ENCODE measurements around the gene AOPEP. TPM values are rescaled to one million over a fixed set of nuclear protein-coding genes. Genes with fewer than 3 reads are reported as not detected.

AOPEP gene
- total RNA-seq, 4 donors from 2014 or later = 305 to 458 (median 419) TPM

- 74% methylated on average over 4 of the region's 4 CpGs for whole genome bisulfite sequencing
- H3K4me3 ChIP-seq = peak overlapping the region in 3 of 4 donors; percentile 35 to 45 (median 36)
- intact Hi-C loops (cut with DNase I) = no loop called here
- no peaks in the 10 kb centered on the region for H3K9me3 ChIP-seq
- H3K36me3 ChIP-seq = no peaks in the 10 kb centered on the region
- H3K4me1 ChIP-seq = peaks cover 20 to 46% (median 28%) of the 10 kb centered on the region in 4 donors
- no peak for DNase-seq (ENCODE audit: extremely low spot score)
- peak overlapping the region; percentile 77 to 88 (median 81) for H3K27ac ChIP-seq (replicated peaks in 1 of 4)
- TF ChIP-seq CTCF (IDR thresholded peaks at IDR 0.05) (no peak), EP300 (IDR thresholded peaks at IDR 0.05) (no peak), POLR2A (IDR thresholded peaks at IDR 0.05; ENCODE audit: low read depth) (no peak), POLR2AphosphoS5 (IDR thresholded peaks at IDR 0.05) (no peak)
- H3K27me3 ChIP-seq = no peaks in the 10 kb centered on the region
These were observed 174.5 kb downstream of the AOPEP start for GRCh38 chr9:94901019-94901363.

- 78% methylated on average over 2 of the region's 2 CpGs for WGBS
- Histone ChIP-seq H3K4me1 (peaks cover 35 to 70% (median 53%) of the 10 kb centered on the region in 4 donors), H3K4me3 (no peak overlapping the region), H3K27me3 (no peaks in the 10 kb centered on the region), H3K9me3 (no peaks in the 10 kb centered on the region), H3K36me3 (no peaks in the 10 kb centered on the region), H3K27ac (replicated peaks in 1 of 4) (no peak overlapping the region)
- intact Hi-C loops (cut with DNase I) = no loop called here
- TF ChIP-seq POLR2AphosphoS5 (IDR thresholded peaks at IDR 0.05) (no peak), POLR2A (IDR thresholded peaks at IDR 0.05; ENCODE audit: low read depth) (no peak), CTCF (IDR thresholded peaks at IDR 0.05) (no peak), EP300 (IDR thresholded peaks at IDR 0.05) (no peak)
- no peak for DNase-seq (ENCODE audit: extremely low spot score)
These were observed 177.5 kb downstream of the AOPEP start for GRCh38 chr9:94903961-94904421.

- H3K4me1 ChIP-seq = peaks cover 35 to 72% (median 54%) of the 10 kb centered on the region in 4 donors
- no peak for DNase-seq (ENCODE audit: extremely low spot score)
- H3K27ac ChIP-seq (replicated peaks in 1 of 4) = no peak overlapping the region
- no peaks in the 10 kb centered on the region for H3K36me3 ChIP-seq
- intact Hi-C loops (cut with DNase I) = no loop called here
- no peak overlapping the region for H3K4me3 ChIP-seq
- TF ChIP-seq POLR2AphosphoS5 (IDR thresholded peaks at IDR 0.05) (no peak), EP300 (IDR thresholded peaks at IDR 0.05) (no peak), CTCF (IDR thresholded peaks at IDR 0.05) (no peak), POLR2A (IDR thresholded peaks at IDR 0.05; ENCODE audit: low read depth) (no peak)
- WGBS = 92% methylated on average over 3 of the region's 3 CpGs
- H3K27me3 ChIP-seq = no peaks in the 10 kb centered on the region
- H3K9me3 ChIP-seq = no peaks in the 10 kb centered on the region
These were observed 178.3 kb downstream of the AOPEP start for GRCh38 chr9:94904806-94905205.

GRCh38 chr9:94905606-94906005, 179.1 kb downstream of the AOPEP start:
- no peaks in the 10 kb centered on the region for H3K36me3 ChIP-seq
- no peak overlapping the region for H3K4me3 ChIP-seq
- H3K27ac ChIP-seq (replicated peaks in 1 of 4) = no peak overlapping the region
- H3K9me3 ChIP-seq = no peaks in the 10 kb centered on the region
- WGBS = 83% methylated on average over 2 of the region's 2 CpGs
- H3K4me1 ChIP-seq = peaks cover 27 to 64% (median 48%) of the 10 kb centered on the region in 4 donors
- H3K27me3 ChIP-seq = no peaks in the 10 kb centered on the region
- no peak for DNase-seq (ENCODE audit: extremely low spot score)
- TF ChIP-seq EP300 (IDR thresholded peaks at IDR 0.05) (no peak), POLR2A (IDR thresholded peaks at IDR 0.05; ENCODE audit: low read depth) (no peak)
- intact Hi-C loops (cut with DNase I) = no loop called here

- H3K9me3 ChIP-seq = no peaks in the 10 kb centered on the region
- no peaks in the 10 kb centered on the region for H3K36me3 ChIP-seq
- TF ChIP-seq POLR2AphosphoS5 (IDR thresholded peaks at IDR 0.05) = no peak
- no peak for TF ChIP-seq CTCF (IDR thresholded peaks at IDR 0.05)
- TF ChIP-seq EP300 (IDR thresholded peaks at IDR 0.05) = no peak
- no peak for TF ChIP-seq POLR2A (IDR thresholded peaks at IDR 0.05; ENCODE audit: low read depth)
- no peak for DNase-seq (ENCODE audit: extremely low spot score)
- peaks cover 21 to 58% (median 43%) of the 10 kb centered on the region in 4 donors for H3K4me1 ChIP-seq
- H3K4me3 ChIP-seq = no peak overlapping the region
- WGBS = 98% methylated on average over 6 of the region's 6 CpGs
- no peaks in the 10 kb centered on the region for H3K27me3 ChIP-seq
- no peak overlapping the region for H3K27ac ChIP-seq (replicated peaks in 1 of 4)
- intact Hi-C loops (cut with DNase I) = no loop called here
These were observed 179.7 kb downstream of the AOPEP start for GRCh38 chr9:94906181-94906580.

Data from esophagus muscularis mucosa (tissue), 4 donors.